GM23338 (cell line): ENCODE measurements around the gene SARS2. TPM values are rescaled to one million over a fixed set of nuclear protein-coding genes. Genes with fewer than 3 reads are reported as not detected.

Source experiments
- ATAC-seq: fragments of 200-7000 bp; cut with Tn5 transposase; 3 replicates; pipeline ENCODE4 v1.9.1; 2020
- DNase-seq: peaks from one replicate; pipeline ENCODE4 v3.0.0-alpha.2; 2015; ENCODE audit warnings: low spot score
- H2AFZ ChIP-seq: fragments of 200-600 bp; sonication (generic); 2 replicates; pipeline ENCODE4 v1.8.0; 2016; ENCODE audit warnings: antibody characterized with exemption, mild to moderate bottlenecking, moderate library complexity
- H3F3A ChIP-seq: fragments of 200-600 bp; sonication (generic); replicated peaks from 2 replicates; pipeline ENCODE4 v1.8.0; 2017; ENCODE audit warnings: antibody characterized with exemption, mixed run types, low read depth
- H3K27ac ChIP-seq: fragments of 200-600 bp; sonication (generic); 2 replicates; pipeline ENCODE4 v1.6.1; 2016; ENCODE audit warnings: low read depth
- H3K27me3 ChIP-seq: fragments of 200-600 bp; sonication (generic); 2 replicates; pipeline ENCODE4 v1.8.0; 2016; ENCODE audit warnings: mild to moderate bottlenecking, mixed run types, moderate library complexity; ENCODE audit not compliant: insufficient read depth
- H3K36me3 ChIP-seq: fragments of 200-600 bp; sonication (generic); 2 replicates; pipeline ENCODE4 v1.8.0; 2016; ENCODE audit warnings: mild to moderate bottlenecking; ENCODE audit not compliant: insufficient read depth
- H3K4me1 ChIP-seq: fragments of 200-600 bp; sonication (generic); 2 replicates; pipeline ENCODE4 v1.8.0; 2016; ENCODE audit warnings: mild to moderate bottlenecking, moderate library complexity; ENCODE audit not compliant: insufficient read depth
- H3K4me2 ChIP-seq: fragments of 200-600 bp; sonication (generic); 2 replicates; pipeline ENCODE4 v1.7.1; 2017; ENCODE audit warnings: mixed run types
- H3K4me3 ChIP-seq: fragments of 200-600 bp; sonication (generic); 2 replicates; pipeline ENCODE4 v1.6.1; 2016; ENCODE audit warnings: mixed run types
- H3K79me2 ChIP-seq: fragments of 200-600 bp; sonication (generic); replicated peaks from 2 replicates; pipeline ENCODE4 v1.8.0; 2017; ENCODE audit warnings: mild to moderate bottlenecking; ENCODE audit not compliant: insufficient read depth
- H3K9me2 ChIP-seq: fragments of 200-600 bp; sonication (generic); 2 replicates; pipeline ENCODE4 v1.8.0; 2017; ENCODE audit not compliant: insufficient read depth
- H4K20me1 ChIP-seq: fragments of 200-600 bp; sonication (generic); replicated peaks from 2 replicates; pipeline ENCODE4 v1.8.0; 2017; ENCODE audit warnings: mild to moderate bottlenecking; ENCODE audit not compliant: insufficient read depth
- H3K27ac Mint-ChIP-seq: 2 replicates; pipeline ENCODE4 v1.8.0; 2020; ENCODE audit warnings: inconsistent platforms, mild to moderate bottlenecking, moderate library complexity, mixed read lengths
- H3K27me3 Mint-ChIP-seq: 3 replicates; pipeline ENCODE4 v1.8.0; 2022; ENCODE audit warnings: low read depth, mild to moderate bottlenecking, moderate library complexity, mixed read lengths, inconsistent platforms; ENCODE audit not compliant: insufficient read depth, poor library complexity
- H3K36me3 Mint-ChIP-seq: 3 replicates; pipeline ENCODE4 v1.8.0; 2021; ENCODE audit warnings: low read depth, mild to moderate bottlenecking, inconsistent platforms, moderate library complexity, mixed read lengths
- H3K4me1 Mint-ChIP-seq: 3 replicates; pipeline ENCODE4 v1.8.0; 2020; ENCODE audit warnings: mild to moderate bottlenecking, inconsistent platforms, mixed read lengths
- H3K4me3 Mint-ChIP-seq: 3 replicates; pipeline ENCODE4 v1.8.0; 2021; ENCODE audit warnings: moderate library complexity, mild to moderate bottlenecking, inconsistent platforms, mixed read lengths
- H3K9me3 Mint-ChIP-seq: 3 replicates; pipeline ENCODE4 v1.8.0; 2020; ENCODE audit warnings: moderate library complexity, mild to moderate bottlenecking, inconsistent platforms, mixed read lengths
- CREB1 ChIP-seq: fragments of 250-450 bp; sonication (Bioruptor Pico); IDR thresholded peaks from 2 replicates; pipeline ENCODE4 v1.5.0; 2020; ENCODE audit warnings: low read depth, mild to moderate bottlenecking, moderate library complexity
- ZNF331 ChIP-seq: fragments of 250-450 bp; sonication (Bioruptor Pico); IDR thresholded peaks from 2 replicates; pipeline ENCODE4 v1.5.0; 2020; ENCODE audit warnings: low read depth, mild to moderate bottlenecking, moderate library complexity
- ZNF462 ChIP-seq: fragments of 250-450 bp; sonication (Bioruptor Pico); IDR thresholded peaks from 2 replicates; pipeline ENCODE4 v1.5.0; 2020; ENCODE audit warnings: mild to moderate bottlenecking, moderate library complexity
- polyA plus RNA-seq: library from polyadenylated mRNA; unstranded; fragments of >200 nt; fragmentation: Nextera tagmentation; extraction: Ambion mirVana; gene quantifications from 2 replicates; pipeline ENCODE4 v1.2.1, GENCODE V29; 2016
- total RNA-seq: library from RNA; depleted of rRNA; stranded (reverse); fragments of >200 nt; shearing (Covaris generic); gene quantifications from 2 replicates; pipeline ENCODE4 v1.2.3, GENCODE V29; 2014

The SARS2 gene
- total and polyA plus RNA-seq, 2 experiments from 2014 or later, result 70.6 to 75.7 TPM

- no peak for TF ChIP-seq ZNF462 (CRISPR knock-in tag)
- no peak for TF ChIP-seq ZNF331 (CRISPR knock-in tag)
Observed at GRCh38 chr19:38945562-38946228, 15.1 kb upstream of the SARS2 start (continued).

GRCh38 chr19:38944981-38945506, 14.5 kb upstream of the SARS2 start:
- ATAC-seq (no peak), DNase-seq (peak; percentile 35)
- Histone ChIP-seq H2AFZ (no peak overlapping the region), H3K4me2 (no peak overlapping the region), H3K4me3 (no peak overlapping the region), H3K36me3 (no peaks in the 10 kb centered on the region), H3K9me2 (no peaks in the 10 kb centered on the region), H3K4me1 (no peaks in the 10 kb centered on the region), H3K79me2 (no peaks in the 10 kb centered on the region), H4K20me1 (no peaks in the 10 kb centered on the region; the same call in 1 of the 2 replicates), H3F3A (no peaks in the 10 kb centered on the region; the same call in 1 of the 2 replicates), H3K27ac (no peak overlapping the region), H3K27me3 (no peaks in the 10 kb centered on the region)
- no peak for TF ChIP-seq CREB1 (CRISPR knock-in tag)
- Mint-ChIP-seq H3K4me3 (no peak overlapping the region), H3K36me3 (peaks cover 4% of the 10 kb centered on the region), H3K4me1 (no peaks in the 10 kb centered on the region; the same call in 2 of the 3 replicates), H3K27ac (no peak overlapping the region), H3K27me3 (peaks cover 15% of the 10 kb centered on the region), H3K9me3 (peaks cover 4% of the 10 kb centered on the region; the same call in 2 of the 3 replicates)
